ENCODE results near the gene CD300LD.

The CD300LD gene

GRCh38 chr17:74603037-74603635, 11.1 kb upstream of the CD300LD start:
- H3K4me1 ChIP-seq (ENCODE audit: control insufficient read depth, insufficient read depth, low read length): no peaks in the 10 kb centered on the region
- H3K36me3 ChIP-seq (ENCODE audit: control insufficient read depth in 2 of 2, insufficient read depth in 1 of 2, low read length in 2 of 2): no peaks in the 10 kb centered on the region
- no peak overlapping the region for H3K27ac ChIP-seq (ENCODE audit: extremely low read depth, low read depth, low read length)
- no peak overlapping the region for H3K4me3 ChIP-seq (ENCODE audit: low read depth, low read length)
- TF ChIP-seq ZBTB11 (tag by site-specific recombination; conservative IDR thresholded peaks at IDR 0.05; ENCODE audit: low read depth) (no peak), ZNF530 (tag by site-specific recombination; IDR thresholded peaks at IDR 0.05; ENCODE audit: low read depth) (no peak), ZFP69B (tag by site-specific recombination; IDR thresholded peaks at IDR 0.05) (no peak), GLI2 (tag by site-specific recombination; IDR thresholded peaks at IDR 0.05; ENCODE audit: borderline replicate concordance, low read depth) (no peak), KLF8 (tag by site-specific recombination; IDR thresholded peaks at IDR 0.05) (no peak), PBX3 (CRISPR knock-in tag; IDR thresholded peaks at IDR 0.05) (no peak)
- POLR2A ChIA-PET: no interaction called here
- CTCF ChIA-PET: interaction anchor here (0.6 to 2.6 kb wide), 17 partner anchors 10 to 704 kb away, joined by 3 to 14 read pairs (median 3); partner anchors contain the start of genes CD300LD and GPR142
- no peaks in the 10 kb centered on the region for H3K9me3 ChIP-seq (ENCODE audit: control insufficient read depth, insufficient read depth, low read depth, low read length)

- ChIA-PET POLR2A (no interaction called here), CTCF (interaction anchor here (0.6 to 2.6 kb wide), 12 partner anchors 8 to 438 kb away, joined by 3 to 14 read pairs (median 4); partner anchors contain the start of gene CD300LD)
- no peak for TF ChIP-seq ZNF514 (tag by site-specific recombination; IDR thresholded peaks at IDR 0.05)
- TF ChIP-seq CTCF (tag by site-specific recombination; IDR thresholded peaks at IDR 0.05): peak; percentile 48
- TF ChIP-seq ZNF654 (tag by site-specific recombination; IDR thresholded peaks at IDR 0.05; ENCODE audit: low read depth): peak; percentile 83
- Histone ChIP-seq H3K27ac (ENCODE audit: extremely low read depth, low read depth, low read length) (no peak overlapping the region), H3K4me1 (ENCODE audit: control insufficient read depth, insufficient read depth, low read length) (no peaks in the 10 kb centered on the region), H3K36me3 (ENCODE audit: control insufficient read depth in 2 of 2, insufficient read depth in 1 of 2, low read length in 2 of 2) (no peaks in the 10 kb centered on the region), H3K4me3 (ENCODE audit: low read depth, low read length) (no peak overlapping the region), H3K9me3 (ENCODE audit: control insufficient read depth, insufficient read depth, low read depth, low read length) (no peaks in the 10 kb centered on the region)
Observed at GRCh38 chr17:74601944-74602572, 10.0 kb upstream of the CD300LD start.

GRCh38 chr17:74599448-74599939, 7.4 kb upstream of the CD300LD start:
- Histone ChIP-seq H3K27ac (ENCODE audit: extremely low read depth, low read depth, low read length) (no peak overlapping the region), H3K36me3 (ENCODE audit: control insufficient read depth in 2 of 2, insufficient read depth in 1 of 2, low read length in 2 of 2) (no peaks in the 10 kb centered on the region), H3K4me1 (ENCODE audit: control insufficient read depth, insufficient read depth, low read length) (no peaks in the 10 kb centered on the region), H3K4me3 (ENCODE audit: low read depth, low read length) (no peak overlapping the region), H3K9me3 (ENCODE audit: control insufficient read depth, insufficient read depth, low read depth, low read length) (no peaks in the 10 kb centered on the region)
- POLR2A ChIA-PET: no interaction called here
- CTCF ChIA-PET: interaction anchor here (0.6 to 1.8 kb wide), 4 partner anchors 27 to 142 kb away, joined by 3 to 6 read pairs (median 4); no protein-coding TSS in a partner anchor
- no peak for TF ChIP-seq ZNF280D (tag by site-specific recombination; IDR thresholded peaks at IDR 0.05)
- peak; percentile 52 for TF ChIP-seq ZBTB11 (tag by site-specific recombination; conservative IDR thresholded peaks at IDR 0.05; ENCODE audit: low read depth)
- TF ChIP-seq ZNF175 (tag by site-specific recombination; IDR thresholded peaks at IDR 0.05): no peak

Data from HEK293 (cell line).